Ishikawa (cell line): ENCODE results near the gene PPM1L.

Source experiments
- CEBPB ChIP-seq: IDR thresholded peaks from 2 replicates; pipeline ENCODE4 v1.6.1; 2012
- EGR1 ChIP-seq: IDR thresholded peaks from 2 replicates; pipeline ENCODE4 v1.6.1; 2012
- FOXM1 ChIP-seq: IDR thresholded peaks from 2 replicates; pipeline ENCODE4 v1.6.1; 2012; ENCODE audit warnings: low read depth, borderline replicate concordance

DNA sequence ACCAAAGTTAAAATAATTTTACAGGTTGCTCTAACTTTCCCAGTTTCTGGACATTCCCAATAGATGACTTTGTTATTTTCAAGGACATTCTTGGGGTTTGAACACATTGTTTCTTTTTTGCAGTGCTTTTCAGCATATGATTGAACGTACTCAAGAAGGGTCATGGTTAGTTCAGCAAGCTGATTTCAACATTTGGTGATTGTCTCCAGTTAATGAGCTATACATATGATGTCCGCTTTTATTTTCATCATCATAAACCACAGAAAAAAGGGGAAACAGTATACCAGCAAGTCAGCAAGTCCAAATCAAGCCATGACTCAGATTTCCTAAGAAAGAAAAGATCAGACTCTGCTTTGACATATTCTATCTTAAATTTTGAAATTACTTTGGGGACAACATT, 279.7 kb downstream of the PPM1L start:
- TF ChIP-seq CEBPB = no peak
- TF ChIP-seq EGR1 = no peak
- TF ChIP-seq FOXM1 = no peak
